GM12878 (cell line): ENCODE measurements around the gene CAVIN2. TPM values are rescaled to one million over a fixed set of nuclear protein-coding genes. Genes with fewer than 3 reads are reported as not detected.

Experiments used
- ATAC-seq: fragments of 200-7000 bp; cut with Tn5 transposase; 3 replicates; pipeline ENCODE4 v1.9.1; 2020; ENCODE audit warnings: mild to moderate bottlenecking, moderate library complexity
- BruUV-seq: library from RNA; stranded (reverse); fragments of 400-500 nt; replicated peaks from 2 replicates; lab custom pipeline; 2021; lab: Mats Ljungman, UMichigan
- CTCF ChIA-PET: fragments of 300-600 bp; sonication (Branson Sonifier 250); formaldehyde crosslinking; extraction: SDS; loops from one replicate; lab custom pipeline; 2021; ENCODE audit warnings: inconsistent platforms; lab: Yijun Ruan, JAX
- POLR2A ChIA-PET: fragments of 350-600 bp; formaldehyde crosslinking; extraction: SDS; loops from one replicate; lab custom pipeline; 2021; ENCODE audit warnings: inconsistent platforms; lab: Charles Lee
- RAD21 ChIA-PET: fragments of 300-600 bp; sonication (Branson Sonifier 250); formaldehyde crosslinking; loops from one replicate; lab custom pipeline; 2023; ENCODE audit warnings: antibody characterized with exemption; ENCODE audit not compliant: unreplicated experiment; lab: Charles Lee
- SMC1A ChIA-PET: fragments of 300-600 bp; sonication (Branson Sonifier 250); formaldehyde crosslinking; loops from one replicate; lab custom pipeline; 2023; ENCODE audit not compliant: unreplicated experiment, uncharacterized antibody; lab: Charles Lee
- DNase-seq: peaks from one replicate; pipeline ENCODE4 v3.0.0-alpha.2; 2011; ENCODE audit warnings: low read depth, low spot score
- FAIRE-seq: peaks from 3 replicates; lab custom pipeline; 2011; peaks lifted over from hg19 to GRCh38; lab: Jason Lieb, UNC
- H2AFZ ChIP-seq: 2 replicates; pipeline ENCODE4 v1.6.0; 2011; ENCODE audit warnings: low read depth, low read length, control low read depth; ENCODE audit not compliant: control insufficient read depth
- H3K27ac ChIP-seq: 2 replicates; pipeline ENCODE4 v1.5.1; 2011; ENCODE audit warnings: control low read depth; ENCODE audit not compliant: control insufficient read depth, insufficient read depth
- H3K27me3 ChIP-seq, 2 experiments: replicated peaks in 1 of 2; 2 replicates each; pipeline versions ENCODE4 v1.6.0 to v1.6.1; 2011; ENCODE audit warnings: low read length in 1 of 2; ENCODE audit not compliant: control insufficient read depth in 2 of 2, insufficient read depth in 2 of 2
- H3K36me3 ChIP-seq, 2 experiments: 2 replicates each; pipeline ENCODE4 v1.5.1; 2011; ENCODE audit warnings: low read length in 1 of 2; ENCODE audit not compliant: control insufficient read depth in 2 of 2, insufficient read depth in 2 of 2
- H3K4me1 ChIP-seq: 2 replicates; pipeline ENCODE4 v1.6.1; 2011; ENCODE audit warnings: mild to moderate bottlenecking, low read length, moderate library complexity, mixed read lengths; ENCODE audit not compliant: control insufficient read depth, insufficient read depth
- H3K4me2 ChIP-seq: 2 replicates; pipeline ENCODE4 v1.6.0; 2011; ENCODE audit warnings: control low read depth; ENCODE audit not compliant: control insufficient read depth, insufficient read depth
- H3K4me3 ChIP-seq: fragments of 200-600 bp; sonication (generic); 2 replicates; pipeline ENCODE4 v1.5.1; 2016
- H3K79me2 ChIP-seq: 2 replicates; pipeline ENCODE4 v1.6.0; 2011; ENCODE audit warnings: low read length; ENCODE audit not compliant: control insufficient read depth, insufficient read depth
- H3K9ac ChIP-seq: 2 replicates; pipeline ENCODE4 v1.8.0; 2011; ENCODE audit warnings: low read length, control low read depth, mixed read lengths; ENCODE audit not compliant: control insufficient read depth, insufficient read depth
- H3K9me3 ChIP-seq: replicated peaks from 3 replicates; pipeline ENCODE4 v1.5.1; 2011; ENCODE audit warnings: mild to moderate bottlenecking, low read length; ENCODE audit not compliant: control insufficient read depth, insufficient read depth
- H4K20me1 ChIP-seq: 2 replicates; pipeline ENCODE4 v1.6.0; 2011; ENCODE audit not compliant: control insufficient read depth, insufficient read depth
- ASH2L ChIP-seq: fragments of 300-600, 200-600 bp; sonication (generic); IDR thresholded peaks from 2 replicates; pipeline ENCODE4 v1.6.1; 2017; ENCODE audit warnings: low read depth, mild to moderate bottlenecking, borderline replicate concordance
- BCL11A ChIP-seq: IDR thresholded peaks from 2 replicates; pipeline ENCODE4 v1.6.1; 2011; ENCODE audit warnings: low read depth, low read length
- BRCA1 ChIP-seq: IDR thresholded peaks from 2 replicates; pipeline ENCODE4 v1.6.1; 2011; ENCODE audit warnings: low read depth, low read length, improper control_type of control experiment
- CHD1 ChIP-seq: IDR thresholded peaks from 2 replicates; pipeline ENCODE4 v1.6.1; 2012; ENCODE audit warnings: low read depth, low read length, improper control_type of control experiment
- CHD4 ChIP-seq: fragments of 200-600 bp; sonication (generic); IDR thresholded peaks from 2 replicates; pipeline ENCODE4 v1.6.1; 2016; ENCODE audit warnings: mild to moderate bottlenecking
- NR2F1 ChIP-seq: fragments of 450-650 bp; conservative IDR thresholded peaks from 2 replicates; pipeline ENCODE4 v1.6.1; 2017; ENCODE audit warnings: mild to moderate bottlenecking
- SP1 ChIP-seq: IDR thresholded peaks from one replicate; pipeline ENCODE4 v1.6.1; 2011; ENCODE audit warnings: low read depth, low read length
- STAT1 ChIP-seq: fragments of 450-650 bp; conservative IDR thresholded peaks from 2 replicates; pipeline ENCODE4 v1.6.1; 2014; ENCODE audit warnings: antibody characterized with exemption, mild to moderate bottlenecking
- ZNF24 ChIP-seq: fragments of 450-650 bp; IDR thresholded peaks from 2 replicates; pipeline ENCODE4 v1.6.1; 2017; ENCODE audit warnings: antibody characterized with exemption, mild to moderate bottlenecking
- ZNF622 ChIP-seq: fragments of 450-650 bp; IDR thresholded peaks from 2 replicates; pipeline ENCODE4 v1.6.1; 2017; ENCODE audit warnings: mild to moderate bottlenecking, inconsistent platforms
- ZSCAN29 ChIP-seq: fragments of 450-650 bp; IDR thresholded peaks from 2 replicates; pipeline ENCODE4 v1.6.1; 2017; ENCODE audit warnings: mild to moderate bottlenecking, moderate library complexity
- WGBS: methylation state at CpG from one replicate; pipeline ENCODE4 v1.1.6; 2016; ENCODE audit warnings: low lambda C conversion rate; ENCODE audit not compliant: insufficient replicate concordance, insufficient coverage; ENCODE audit errors: missing lambda C conversion rate; 5-methylcytosine and 5-hydroxymethylcytosine counted together
- in situ Hi-C: fragments of 300-500 bp; cut with MboI; formaldehyde crosslinking; loops from 9 replicates; pipeline ENCODE4 v1.14.3; 2018; ENCODE audit warnings: mixed read lengths
- intact Hi-C: fragments of 100-400 bp; cut with micrococcal nuclease; formaldehyde crosslinking; loops from one replicate; pipeline ENCODE4 v1.14.2; 2022; ENCODE audit not compliant: unreplicated experiment
- polyA plus RNA-seq, 11 experiments: library from polyadenylated mRNA; depleted of rRNA in 4 of 11; unstranded in 6 of 11; stranded (reverse) in 5 of 11; fragments of >200 nt; fragmentation: Nextera tagmentation in 4 of 11; fragmentation: Illumina TruSeq in 1 of 11; extraction: Ambion mirVana in 4 of 11; extraction: Trizol in 1 of 11; gene quantifications; 1 replicate in 1 of 11; 2 replicates in 10 of 11; pipeline versions ENCODE4 v1.2.1 to v1.2.3, GENCODE V29; 2011 to 2016; ENCODE audit warnings: inconsistent platforms in 2 of 11, missing spikeins in 2 of 11, low read depth in 1 of 11
- total RNA-seq, 4 experiments: library from RNA; depleted of rRNA in 3 of 4; stranded (reverse); fragments of >200 nt in 3 of 4; fragmentation: Illumina TruSeq in 1 of 4; extraction: Trizol in 1 of 4; gene quantifications; 2 replicates each; pipeline versions ENCODE4 v1.2.1 to v1.2.3, GENCODE V29; 2013 to 2021

CAVIN2 gene
- total and polyA plus RNA-seq, 10 of the 15 experiments (the other 5 are each of a cell fraction or from before 2014, with no cell fraction given), result not detected

DNA sequence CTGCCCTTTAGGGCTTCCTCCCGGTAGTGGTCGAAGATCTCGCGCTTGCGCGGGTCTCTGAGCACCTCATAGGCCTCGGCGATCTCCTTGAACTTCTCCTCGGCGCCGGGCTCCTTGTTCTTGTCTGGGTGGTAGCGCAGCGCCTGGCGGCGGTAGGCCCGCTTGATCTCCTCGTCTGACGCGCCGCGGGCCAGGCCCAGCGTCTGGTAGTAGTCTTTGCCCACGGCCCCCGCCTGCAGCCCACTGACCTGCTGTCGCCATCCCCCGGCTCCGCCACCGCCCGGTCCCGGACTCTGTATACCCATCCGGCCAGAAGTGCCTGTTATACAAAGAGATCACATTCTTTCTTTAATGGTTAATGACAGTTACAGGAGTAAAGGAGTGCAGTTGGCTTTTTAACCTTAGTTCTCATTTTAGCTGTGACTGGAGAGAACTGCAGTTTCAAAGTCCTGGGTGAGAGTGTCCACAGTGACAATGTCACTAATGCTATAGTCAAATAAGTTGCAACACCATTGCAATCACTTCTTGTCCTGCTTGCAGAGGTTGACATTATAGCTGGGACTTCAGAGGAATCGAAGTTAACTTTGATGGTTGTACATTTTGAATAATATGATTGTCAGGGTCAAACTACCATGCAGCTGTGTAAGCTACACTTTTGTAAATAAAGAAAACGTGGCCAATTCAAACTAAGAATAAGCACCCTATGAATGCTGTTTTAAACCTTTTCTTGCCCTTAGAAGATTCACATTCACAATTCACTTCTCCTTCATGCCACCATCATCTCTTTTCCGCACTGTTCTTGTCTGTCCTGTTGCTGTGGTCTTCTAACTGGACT is 35.3 kb upstream of the CAVIN2 start (continued):
- TF ChIP-seq BCL11A (no peak), CHD4 (no peak), NR2F1 (no peak), STAT1 (no peak), ASH2L (no peak)

DNA sequence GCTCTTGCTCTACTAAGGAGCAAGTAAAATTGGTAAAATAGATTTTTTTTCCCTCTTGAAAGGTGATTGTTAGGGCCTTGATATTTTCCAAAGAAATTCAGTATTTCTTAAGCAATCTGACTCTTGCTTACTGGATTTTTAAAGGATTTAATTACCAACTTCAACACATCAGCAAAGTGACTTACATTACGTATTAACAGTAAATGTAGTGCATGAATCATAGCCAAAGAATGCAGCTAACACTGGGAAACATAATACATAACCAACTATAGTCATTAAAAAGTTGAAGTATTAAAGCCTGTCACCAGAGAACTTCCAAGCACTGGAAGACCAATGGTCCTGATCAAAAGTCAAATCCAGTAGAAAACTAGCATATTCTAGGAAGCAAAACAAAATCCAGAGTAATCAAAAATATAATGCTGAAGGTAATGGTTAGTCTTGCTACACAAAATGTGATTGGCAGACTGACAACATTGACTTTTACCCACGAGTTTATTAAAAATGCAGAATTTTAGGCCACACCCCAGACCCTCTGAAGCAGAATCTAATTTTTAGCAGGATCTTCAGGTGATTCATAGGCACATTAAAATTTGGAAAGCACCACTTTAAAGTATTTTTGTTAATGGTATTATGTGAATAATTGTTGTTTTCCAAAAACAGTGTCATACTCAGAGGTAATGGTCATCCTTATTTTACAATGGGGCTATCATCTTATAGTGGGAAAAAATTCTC is 31.8 kb upstream of the CAVIN2 start:
- no peak overlapping the region for H3K27ac ChIP-seq
- no peak overlapping the region for H3K9ac ChIP-seq
- H3K4me1 ChIP-seq, result no peaks in the 10 kb centered on the region
- H3K79me2 ChIP-seq, result no peaks in the 10 kb centered on the region
- H3K4me2 ChIP-seq, result no peak overlapping the region
- FAIRE-seq, result no peak
- no peaks in the 10 kb centered on the region for H4K20me1 ChIP-seq
- no peak for DNase-seq
- no TSS peak for BruUV-seq
- no peaks in the 10 kb centered on the region for H3K27me3 ChIP-seq
- ChIA-PET CTCF (interaction anchor here (1.2 to 2.4 kb wide), 2 partner anchors 8 to 284 kb away, joined by 3 to 9 read pairs; no protein-coding TSS in a partner anchor), SMC1A (interaction anchor here (2.1 kb wide), 1 partner anchor 284 kb away, joined by 8 read pairs; no protein-coding TSS in a partner anchor)
- no peaks in the 10 kb centered on the region for H3K36me3 ChIP-seq
- no peak for ATAC-seq
- 0% methylated on average over 2 of the region's 2 CpGs for WGBS
- in situ Hi-C loops, result no loop called here
- TF ChIP-seq SP1 (no peak), BRCA1 (no peak), ZNF24 (no peak), ZNF622 (no peak), ZSCAN29 (no peak), CHD1 (no peak)
- TF ChIP-seq, all 136 proteins: peak for 0
- H2AFZ ChIP-seq, result no peak overlapping the region
- intact Hi-C loops, result no loop called here
- ChIA-PET RAD21 (no interaction called here), POLR2A (no interaction called here)
- H3K4me3 ChIP-seq, result no peak overlapping the region
- H3K9me3 ChIP-seq, result no peaks in the 10 kb centered on the region
